ENCODE data around the gene RLN3. TPM values are rescaled to one million over a fixed set of nuclear protein-coding genes. Genes with fewer than 3 reads are reported as not detected.

RLN3 gene
- total and polyA plus RNA-seq, 10 donors: 0.35 TPM; not detected in 9

GRCh38 chr19:13995017-13995728 is 32.8 kb upstream of the RLN3 start:
- Histone ChIP-seq H3K4me3 (no peak overlapping the region), H3K4me1 (peaks cover 0 to 39% (median 14%) of the 10 kb centered on the region in 6 donors), H3K36me3 (peaks cover 0 to 93% (median 25%) of the 10 kb centered on the region in 6 donors), H3K27me3 (replicated peaks in 1 of 7) (no peaks in the 10 kb centered on the region), H3K9me3 (peaks cover 0 to 10% (median 7%) of the 10 kb centered on the region in 8 donors), H3K27ac (no peak overlapping the region)
- DNase-seq: no peak
- 86 to 95% (median 92%) methylated on average over 8 to 13 of the region's 13 CpGs for WGBS, 5 donors
- intact Hi-C loops (cut with DNase I; ENCODE audit: low total_unique reads): no loop called here
- TF ChIP-seq POLR2A (IDR thresholded peaks at IDR 0.05) (no peak), POLR2AphosphoS5 (IDR thresholded peaks at IDR 0.05) (no peak), CTCF (IDR thresholded peaks at IDR 0.05 in 8 of 11, conservative IDR thresholded peaks at IDR 0.05 in 3 of 11) (no peak)

- Histone ChIP-seq H3K36me3 (peaks cover 0 to 91% (median 24%) of the 10 kb centered on the region in 6 donors), H3K27ac (no peak overlapping the region), H3K4me1 (peaks cover 2 to 41% (median 20%) of the 10 kb centered on the region in 6 donors), H3K4me3 (no peak overlapping the region), H3K27me3 (replicated peaks in 1 of 7) (no peaks in the 10 kb centered on the region), H3K9me3 (peaks cover 0 to 10% (median 7%) of the 10 kb centered on the region in 8 donors)
- WGBS, 5 donors: 93 to 95% (median 94%) methylated on average over 14 of the region's 14 CpGs
- intact Hi-C loops (cut with DNase I; ENCODE audit: low total_unique reads): no loop called here
- no peak for TF ChIP-seq POLR2A (IDR thresholded peaks at IDR 0.05)
- DNase-seq: peak; percentile 54
Measured at GRCh38 chr19:13995878-13996765, 31.8 kb upstream of the RLN3 start.

GRCh38 chr19:13996928-13997630 is 30.9 kb upstream of the RLN3 start:
- 93 to 96% (median 94%) methylated on average over 17 to 22 of the region's 22 CpGs for WGBS, 5 donors

More at GRCh38 chr19:13996928-13997630, 30.9 kb upstream of the RLN3 start:
- H3K4me1 ChIP-seq: peaks cover 8 to 41% (median 24%) of the 10 kb centered on the region in 6 donors
- intact Hi-C loops (cut with DNase I; ENCODE audit: low total_unique reads): no loop called here
- peaks cover 0 to 10% (median 7%) of the 10 kb centered on the region in 8 donors for H3K9me3 ChIP-seq
- peaks cover 0 to 82% (median 17%) of the 10 kb centered on the region in 6 donors for H3K36me3 ChIP-seq
- no peaks in the 10 kb centered on the region for H3K27me3 ChIP-seq (replicated peaks in 1 of 7)
- TF ChIP-seq POLR2AphosphoS5 (IDR thresholded peaks at IDR 0.05) (no peak), CTCF (IDR thresholded peaks at IDR 0.05 in 8 of 11, conservative IDR thresholded peaks at IDR 0.05 in 3 of 11) (no peak), POLR2A (IDR thresholded peaks at IDR 0.05) (no peak)
- DNase-seq: peak; percentile 56
- no peak overlapping the region for H3K4me3 ChIP-seq
- H3K27ac ChIP-seq: no peak overlapping the region
